HG02759 (cell line): ENCODE results near the gene GREB1L.
"Not testable (repeated sequence)": the region's sequence is repeated elsewhere in the genome, so short reads cannot be mapped to it uniquely, and the experiment has no call there.

Experiments
- ATAC-seq: cut with Tn5 transposase; IDR thresholded peaks from one replicate; pipeline ENCODE4 v1.9.1; 2021; ENCODE audit warnings: mild to moderate bottlenecking, moderate library complexity; ENCODE audit not compliant: unreplicated experiment

GREB1L gene

DNA sequence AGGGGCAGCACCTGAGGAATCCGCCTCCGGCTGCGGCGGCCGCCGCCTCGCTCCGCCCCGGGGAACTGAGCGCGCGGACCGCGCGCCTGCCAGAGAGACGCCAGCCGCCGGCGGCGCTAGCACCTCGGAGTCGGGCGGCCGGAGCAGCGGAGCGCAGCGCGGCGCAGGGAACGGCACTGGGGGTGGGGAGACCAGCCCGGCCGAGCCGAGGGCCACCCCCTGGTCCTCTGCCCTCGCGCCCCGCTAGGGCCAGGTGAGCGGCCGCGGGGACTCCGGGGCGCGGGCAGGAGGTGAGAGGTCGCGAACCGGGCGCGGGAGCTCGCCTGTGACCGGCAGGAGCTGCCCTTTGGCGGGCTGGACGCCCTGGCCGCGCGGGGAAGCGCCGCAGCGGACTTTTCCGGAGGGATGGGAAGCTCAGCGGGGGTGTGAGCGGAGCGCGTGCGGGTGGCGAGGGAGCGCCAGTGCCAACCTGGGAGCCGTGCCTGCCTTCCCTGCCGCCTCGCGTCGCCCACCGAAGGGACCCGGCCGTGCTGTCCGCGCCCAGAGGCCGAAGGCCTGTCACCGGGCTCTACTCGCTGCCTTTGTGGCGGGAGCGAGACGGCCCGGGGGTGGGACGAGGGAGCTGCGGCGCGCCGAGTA is at the start of gene GREB1L:
TSS of gene GREB1L (plus strand) at position 92 of the 639 bp plus-strand sequence. CDS start 141,287 bp downstream, outside the sequence.
- ATAC-seq: peak; percentile 72

- ATAC-seq: no peak
These were observed 49.8 kb upstream of the GREB1L start for GRCh38 chr18:21192308-21192624.

DNA sequence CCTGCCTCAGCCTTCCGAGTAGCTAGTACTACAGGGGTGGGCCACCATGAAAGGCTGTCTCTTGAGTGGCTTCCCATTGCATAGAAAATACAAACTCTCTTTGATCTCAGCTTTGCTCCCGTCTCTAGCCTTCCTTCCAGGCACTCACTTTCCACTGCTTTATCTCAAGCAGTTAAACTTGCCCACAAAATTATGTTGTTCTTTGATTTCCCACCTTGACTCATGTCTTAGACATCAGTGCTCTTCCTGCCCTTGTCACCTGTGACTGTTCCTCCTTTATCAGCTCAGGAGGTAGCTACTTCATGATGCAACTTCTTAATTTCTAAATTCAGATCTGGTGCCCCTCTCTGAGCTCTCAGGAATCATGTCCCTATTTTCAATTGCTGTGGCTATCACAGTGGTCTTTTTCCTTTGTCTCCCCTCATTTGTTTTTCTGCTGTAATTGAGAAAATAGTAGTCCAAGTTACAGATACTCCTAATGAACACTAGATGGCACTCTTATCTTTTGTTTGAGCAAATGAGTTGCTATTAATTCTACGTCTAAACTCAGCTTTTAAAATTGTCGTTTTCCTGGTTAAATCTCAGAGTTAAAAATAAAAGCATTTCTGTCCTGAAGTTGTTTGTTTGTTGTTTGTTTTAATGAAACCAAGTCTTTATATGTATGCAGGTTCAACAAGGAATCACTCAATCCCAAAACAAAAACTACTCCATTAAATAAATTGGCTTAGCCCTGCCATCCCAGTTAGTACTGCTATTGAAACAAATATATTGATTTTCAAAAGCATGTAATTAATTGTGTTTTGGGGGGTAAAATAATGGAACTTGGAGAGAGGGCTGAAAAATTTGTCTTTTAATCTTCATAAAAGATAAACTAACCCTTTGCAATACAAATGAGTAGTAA is 46.9 kb upstream of the GREB1L start:
- ATAC-seq: no peak

- ATAC-seq: no peak
These were observed 45.6 kb upstream of the GREB1L start for GRCh38 chr18:21196426-21196825.

- ATAC-seq: no peak
These were observed 38.9 kb upstream of the GREB1L start for GRCh38 chr18:21203126-21203525.

- ATAC-seq: no peak
These were observed 38.3 kb upstream of the GREB1L start for GRCh38 chr18:21203542-21204241.

DNA sequence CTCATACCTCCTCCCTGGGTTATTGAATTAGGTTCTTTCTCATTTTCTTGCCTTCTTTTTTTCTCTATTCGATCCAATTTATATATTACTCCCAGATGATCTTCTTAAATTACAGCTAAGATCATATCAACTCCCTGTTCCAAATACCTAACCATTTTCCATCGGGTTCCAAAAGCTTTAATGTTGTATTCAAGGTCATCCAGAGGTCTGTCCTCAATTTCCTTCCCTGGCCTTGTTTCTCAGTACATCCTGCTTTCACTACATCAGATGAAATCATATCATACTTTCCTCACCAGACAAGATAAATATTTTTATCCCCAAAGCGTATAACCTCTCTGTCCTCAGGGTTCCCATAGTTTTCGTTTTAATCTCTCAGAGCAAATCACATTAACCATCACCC is 36.3 kb upstream of the GREB1L start:
- ATAC-seq: no peak

DNA sequence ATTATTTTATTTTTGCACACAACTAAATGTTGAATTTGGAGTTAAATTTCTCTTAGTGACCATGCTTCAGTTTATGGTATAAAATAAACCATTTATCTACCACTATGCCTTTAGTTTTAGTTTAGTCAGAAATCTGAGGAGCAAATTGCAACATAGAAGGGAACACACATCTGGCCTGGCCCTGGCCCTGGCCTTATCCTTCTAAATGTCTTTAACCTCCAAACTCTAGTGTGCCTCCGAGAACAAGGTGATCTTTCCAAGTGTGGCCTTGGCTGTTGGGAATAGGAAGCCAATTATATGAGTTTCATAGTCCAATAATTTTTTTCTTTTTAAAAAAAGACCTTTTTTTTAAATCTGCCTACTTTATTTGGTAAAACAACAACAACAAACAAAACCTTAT is 31.8 kb upstream of the GREB1L start:
- ATAC-seq: no peak

DNA sequence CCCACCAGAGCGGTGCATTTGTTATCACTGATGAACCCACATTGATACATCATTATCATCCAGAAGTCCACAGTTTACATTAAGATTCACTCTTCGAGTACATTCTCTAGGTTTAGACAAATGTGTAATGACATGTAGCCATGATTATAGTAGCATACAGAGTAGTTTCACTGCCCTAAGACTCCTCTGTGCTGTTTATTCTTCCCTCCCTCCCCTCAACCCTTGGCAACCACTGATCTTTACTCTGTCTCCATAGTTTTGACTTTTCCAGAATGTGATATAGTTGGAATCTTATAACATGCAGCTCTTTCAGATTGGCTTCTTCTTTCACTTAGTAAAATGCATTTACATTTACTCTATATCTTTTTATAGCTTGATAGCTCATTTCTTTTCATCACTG is 31.2 kb upstream of the GREB1L start:
- no peak for ATAC-seq

DNA sequence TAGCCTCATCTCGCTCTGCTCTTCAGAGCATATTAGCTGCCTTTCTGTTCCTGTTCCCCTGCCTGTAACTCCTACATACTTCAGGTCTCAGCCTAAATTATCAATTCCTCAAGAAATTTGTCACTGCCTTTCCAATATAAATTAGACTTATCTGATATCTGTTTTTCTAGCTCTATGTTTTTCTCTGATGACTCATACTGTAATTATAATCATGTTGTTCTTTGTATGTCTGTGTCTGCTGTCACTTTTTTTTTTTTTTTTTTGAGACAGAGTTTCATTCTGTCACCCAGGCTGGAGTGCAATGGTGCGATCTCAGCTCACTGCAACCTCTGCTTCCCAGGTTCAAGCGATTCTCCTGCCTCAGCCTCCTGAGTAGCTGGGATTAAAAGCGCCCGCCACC is 27.6 kb upstream of the GREB1L start:
- ATAC-seq: not testable (repeated sequence)

GRCh38 chr18:21215490-21215889 is 26.5 kb upstream of the GREB1L start:
- no peak for ATAC-seq

- no peak for ATAC-seq
These were observed 23.2 kb upstream of the GREB1L start for GRCh38 chr18:21218862-21219261.

- ATAC-seq: no peak
These were observed 11.6 kb upstream of the GREB1L start for GRCh38 chr18:21230436-21230835.

DNA sequence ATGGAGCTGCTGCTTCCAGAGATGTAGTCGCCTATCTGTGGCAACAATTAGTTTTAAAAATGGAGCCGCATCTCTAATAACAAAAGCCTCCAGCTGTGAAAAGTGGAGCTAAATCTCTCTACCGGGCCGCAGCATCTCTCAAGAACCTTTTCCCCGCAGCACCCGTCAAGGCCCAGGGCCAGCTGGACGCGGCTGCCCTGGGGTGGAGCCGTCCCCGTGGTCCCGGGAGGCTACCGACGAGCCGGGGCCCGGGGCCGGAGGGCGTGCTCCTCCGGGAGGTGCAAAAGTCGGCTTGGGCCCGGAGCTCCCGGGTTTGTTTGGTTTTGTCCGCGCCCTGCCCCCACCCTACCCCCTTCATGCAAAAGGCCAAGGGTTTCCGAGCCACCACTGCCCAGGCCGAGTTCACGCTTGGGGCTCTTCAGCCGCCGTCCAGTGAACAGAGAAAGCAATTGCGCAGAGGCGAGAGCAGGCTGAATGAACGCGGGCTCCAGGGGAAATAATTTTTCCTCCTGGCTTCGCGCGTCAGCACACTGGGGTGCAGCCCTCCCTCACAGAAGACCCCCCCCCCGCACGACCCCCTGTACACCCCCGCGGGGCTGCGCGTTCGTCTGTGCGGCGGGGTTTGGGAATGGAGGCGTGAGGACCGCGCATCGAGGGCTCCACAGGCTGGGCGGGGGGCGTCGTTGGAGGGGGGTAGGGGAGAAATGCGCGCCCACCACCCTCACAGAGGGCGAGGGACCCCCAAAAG is 557 bp upstream of the GREB1L start:
- ATAC-seq: no peak

GRCh38 chr18:21242780-21243401 is 859 bp downstream of the GREB1L start:
- no peak for ATAC-seq

- no peak for ATAC-seq
These were observed 12.5 kb downstream of the GREB1L start for GRCh38 chr18:21254576-21254975.

GRCh38 chr18:21255211-21255610 is 13.2 kb downstream of the GREB1L start:
- ATAC-seq: no peak

- ATAC-seq: no peak
These were observed 15.4 kb downstream of the GREB1L start for GRCh38 chr18:21257386-21257785.

DNA sequence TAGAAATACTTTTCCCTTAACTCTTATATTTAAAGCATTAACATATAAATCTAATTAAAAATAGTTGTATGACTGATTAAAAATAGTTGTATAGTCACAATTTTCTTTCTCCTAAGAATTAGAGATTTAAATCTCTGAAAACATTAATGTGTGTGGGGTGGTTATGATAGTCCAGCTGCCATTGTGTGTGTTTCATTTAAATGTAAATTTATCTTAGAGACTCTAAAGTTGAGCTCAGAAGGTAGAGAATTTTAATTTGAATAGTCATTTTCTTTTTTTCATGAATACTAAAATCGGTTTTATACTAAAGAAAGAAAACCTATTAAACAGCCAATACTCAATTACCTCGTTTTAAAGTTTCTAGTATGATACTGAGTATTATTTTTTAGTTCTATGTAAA is 18.6 kb downstream of the GREB1L start:
- no peak for ATAC-seq

- no peak for ATAC-seq
These were observed 19.3 kb downstream of the GREB1L start for GRCh38 chr18:21261352-21261751.

DNA sequence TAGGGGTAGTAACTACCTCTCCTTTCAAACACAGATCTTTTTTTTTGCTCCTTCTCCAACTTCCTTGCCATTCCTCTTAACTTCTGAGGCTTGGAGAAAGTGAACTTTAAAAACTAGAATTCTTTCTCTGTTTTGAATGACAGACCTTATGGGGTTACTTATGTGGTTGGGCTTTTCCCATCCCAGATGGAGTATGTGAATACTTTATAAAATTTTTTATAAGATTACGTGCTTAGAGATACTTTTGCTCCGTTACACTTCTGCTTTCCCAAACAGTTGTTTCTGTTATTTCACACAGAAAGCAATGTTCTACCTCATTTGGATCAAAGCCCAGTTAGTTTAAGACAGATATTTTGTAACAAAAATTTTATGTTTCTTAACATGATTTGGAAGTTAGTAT is 20.2 kb downstream of the GREB1L start:
- ATAC-seq: no peak
